Karpas-422 (cell line): ENCODE measurements around the gene MCRIP1. TPM values are rescaled to one million over a fixed set of nuclear protein-coding genes. Genes with fewer than 3 reads are reported as not detected.

Experiments
- DNase-seq: peaks from one replicate; pipeline ENCODE4 v3.0.0-alpha.2; 2015
- H2AFZ ChIP-seq: fragments of 200-600 bp; sonication (generic); 2 replicates; pipeline ENCODE4 v1.6.1; 2014; ENCODE audit warnings: antibody characterized with exemption, low read length, mixed read lengths
- H3K27ac ChIP-seq: fragments of 200-600 bp; sonication (generic); 2 replicates; pipeline ENCODE4 v1.5.1; 2014; ENCODE audit warnings: mild to moderate bottlenecking, low read length, moderate library complexity
- H3K27me3 ChIP-seq: fragments of 200-600 bp; sonication (generic); 2 replicates; pipeline ENCODE4 v1.6.1; 2014; ENCODE audit warnings: low read length, mixed read lengths
- H3K36me3 ChIP-seq: fragments of 200-600 bp; sonication (generic); 2 replicates; pipeline ENCODE4 v1.6.1; 2014; ENCODE audit warnings: low read length, mixed read lengths; ENCODE audit not compliant: insufficient read depth
- H3K4me1 ChIP-seq: fragments of 200-600 bp; sonication (generic); 2 replicates; pipeline ENCODE4 v1.6.1; 2014; ENCODE audit warnings: mild to moderate bottlenecking, low read length, mixed read lengths
- H3K4me2 ChIP-seq: fragments of 200-600 bp; sonication (generic); 2 replicates; pipeline ENCODE4 v1.6.1; 2014; ENCODE audit warnings: low read length, low read depth, mild to moderate bottlenecking; ENCODE audit not compliant: poor library complexity, severe bottlenecking
- H3K4me3 ChIP-seq: fragments of 200-600 bp; sonication (generic); 2 replicates; pipeline ENCODE4 v1.5.1; 2014; ENCODE audit warnings: mild to moderate bottlenecking, antibody characterized with exemption, low read length, mixed read lengths
- H3K79me2 ChIP-seq: fragments of 200-600 bp; sonication (generic); 2 replicates; pipeline ENCODE4 v1.6.1; 2014; ENCODE audit warnings: mild to moderate bottlenecking, low read length, mixed read lengths
- H3K9ac ChIP-seq: fragments of 200-600 bp; sonication (generic); 2 replicates; pipeline ENCODE4 v1.6.0; 2014; ENCODE audit warnings: low read length
- H3K9me2 ChIP-seq: fragments of 200-600 bp; sonication (generic), shearing (Covaris generic); replicated peaks from 2 replicates; pipeline ENCODE4 v1.6.0; 2014; ENCODE audit warnings: mild to moderate bottlenecking, low read length, moderate library complexity; ENCODE audit not compliant: insufficient read depth
- H3K9me3 ChIP-seq: fragments of 300-700, 200-600 bp; sonication (generic); 2 replicates; pipeline ENCODE4 v1.6.1; 2014; ENCODE audit warnings: low read length, mixed read lengths
- H4K20me1 ChIP-seq: fragments of 200-600 bp; sonication (generic); 2 replicates; pipeline ENCODE4 v1.6.1; 2014; ENCODE audit warnings: mild to moderate bottlenecking, antibody characterized with exemption, low read length, low read depth; ENCODE audit not compliant: insufficient read depth
- total RNA-seq: library from RNA; depleted of rRNA; stranded (reverse); fragments of >200 nt; shearing (Covaris generic); gene quantifications from 2 replicates; pipeline ENCODE4 v1.2.3, GENCODE V29; 2014; ENCODE audit warnings: low replicate concordance

The MCRIP1 gene
- total RNA-seq, 1 experiment from 2014 or later, result 55.9 TPM

GRCh38 chr17:81822996-81823819, 9.9 kb downstream of the MCRIP1 start:
- Histone ChIP-seq H3K36me3 (no peaks in the 10 kb centered on the region), H3K4me2 (no peak overlapping the region), H3K9me3 (no peaks in the 10 kb centered on the region), H3K79me2 (no peaks in the 10 kb centered on the region), H3K27ac (no peak overlapping the region), H3K9me2 (no peaks in the 10 kb centered on the region), H4K20me1 (no peaks in the 10 kb centered on the region), H2AFZ (no peak overlapping the region), H3K9ac (no peak overlapping the region), H3K4me1 (no peaks in the 10 kb centered on the region), H3K4me3 (no peak overlapping the region), H3K27me3 (no peaks in the 10 kb centered on the region)
- DNase-seq, result no peak

- H3K4me1 ChIP-seq, result no peaks in the 10 kb centered on the region
- H3K9ac ChIP-seq, result no peak overlapping the region
- H3K4me3 ChIP-seq, result no peak overlapping the region
- DNase-seq, result no peak
- no peak overlapping the region for H3K4me2 ChIP-seq
- no peak overlapping the region for H3K27ac ChIP-seq
- H3K36me3 ChIP-seq, result no peaks in the 10 kb centered on the region
- no peak overlapping the region for H2AFZ ChIP-seq
- H3K9me3 ChIP-seq, result no peaks in the 10 kb centered on the region
- H3K27me3 ChIP-seq, result no peaks in the 10 kb centered on the region
- H3K9me2 ChIP-seq, result no peaks in the 10 kb centered on the region
- H4K20me1 ChIP-seq, result no peaks in the 10 kb centered on the region
- no peaks in the 10 kb centered on the region for H3K79me2 ChIP-seq
These were observed 10.8 kb downstream of the MCRIP1 start for GRCh38 chr17:81822312-81822637.

GRCh38 chr17:81821603-81822311, 11.3 kb downstream of the MCRIP1 start:
- no peaks in the 10 kb centered on the region for H3K36me3 ChIP-seq
- no peaks in the 10 kb centered on the region for H4K20me1 ChIP-seq
- H3K4me3 ChIP-seq, result no peak overlapping the region
- H3K9ac ChIP-seq, result no peak overlapping the region
- no peak overlapping the region for H3K4me2 ChIP-seq
- no peaks in the 10 kb centered on the region for H3K9me2 ChIP-seq
- no peaks in the 10 kb centered on the region for H3K9me3 ChIP-seq
- no peak overlapping the region for H3K27ac ChIP-seq
- H3K4me1 ChIP-seq, result no peaks in the 10 kb centered on the region
- no peaks in the 10 kb centered on the region for H3K79me2 ChIP-seq
- no peaks in the 10 kb centered on the region for H3K27me3 ChIP-seq
- H2AFZ ChIP-seq, result no peak overlapping the region
- no peak for DNase-seq

- Histone ChIP-seq H3K79me2 (no peaks in the 10 kb centered on the region), H3K9ac (no peak overlapping the region), H3K4me2 (no peak overlapping the region)
These were observed 11.9 kb downstream of the MCRIP1 start for GRCh38 chr17:81821147-81821546.

GRCh38 chr17:81819708-81820107, 13.4 kb downstream of the MCRIP1 start:
- no peak overlapping the region for H3K9ac ChIP-seq
- no peak for DNase-seq
- H3K27ac ChIP-seq, result no peak overlapping the region
- H3K4me3 ChIP-seq, result no peak overlapping the region
- H3K4me2 ChIP-seq, result no peak overlapping the region
- H3K36me3 ChIP-seq, result no peaks in the 10 kb centered on the region
- H4K20me1 ChIP-seq, result no peaks in the 10 kb centered on the region
- no peak overlapping the region for H2AFZ ChIP-seq
- H3K27me3 ChIP-seq, result no peaks in the 10 kb centered on the region
- H3K9me3 ChIP-seq, result no peaks in the 10 kb centered on the region
- no peaks in the 10 kb centered on the region for H3K79me2 ChIP-seq
- no peaks in the 10 kb centered on the region for H3K9me2 ChIP-seq
- no peaks in the 10 kb centered on the region for H3K4me1 ChIP-seq

More at GRCh38 chr17:81821147-81821546, 11.9 kb downstream of the MCRIP1 start:
- no peak overlapping the region for H3K4me3 ChIP-seq
- no peak overlapping the region for H3K27ac ChIP-seq
- no peak for DNase-seq
- H2AFZ ChIP-seq, result no peak overlapping the region
- no peaks in the 10 kb centered on the region for H3K36me3 ChIP-seq
- no peaks in the 10 kb centered on the region for H3K4me1 ChIP-seq
- H3K27me3 ChIP-seq, result no peaks in the 10 kb centered on the region
- no peaks in the 10 kb centered on the region for H4K20me1 ChIP-seq
- no peaks in the 10 kb centered on the region for H3K9me3 ChIP-seq
- no peaks in the 10 kb centered on the region for H3K9me2 ChIP-seq

GRCh38 chr17:81817758-81818147, 15.3 kb downstream of the MCRIP1 start:
- no peak overlapping the region for H2AFZ ChIP-seq
- no peaks in the 10 kb centered on the region for H3K9me2 ChIP-seq
- DNase-seq, result no peak
- no peaks in the 10 kb centered on the region for H3K9me3 ChIP-seq
- H3K27ac ChIP-seq, result no peak overlapping the region
- no peaks in the 10 kb centered on the region for H3K36me3 ChIP-seq
- H3K9ac ChIP-seq, result no peak overlapping the region
- no peak overlapping the region for H3K4me3 ChIP-seq
- H4K20me1 ChIP-seq, result no peaks in the 10 kb centered on the region
- H3K79me2 ChIP-seq, result no peaks in the 10 kb centered on the region
- no peaks in the 10 kb centered on the region for H3K27me3 ChIP-seq
- no peak overlapping the region for H3K4me2 ChIP-seq
- H3K4me1 ChIP-seq, result no peaks in the 10 kb centered on the region

GRCh38 chr17:81815646-81815986, 17.5 kb downstream of the MCRIP1 start:
- no peak overlapping the region for H3K4me2 ChIP-seq
- DNase-seq, result no peak
- no peaks in the 10 kb centered on the region for H3K9me2 ChIP-seq
- H3K4me1 ChIP-seq, result no peaks in the 10 kb centered on the region
- no peaks in the 10 kb centered on the region for H3K9me3 ChIP-seq
- no peaks in the 10 kb centered on the region for H3K79me2 ChIP-seq
- no peak overlapping the region for H2AFZ ChIP-seq
- H3K27ac ChIP-seq, result no peak overlapping the region
- H3K27me3 ChIP-seq, result no peaks in the 10 kb centered on the region
- no peak overlapping the region for H3K9ac ChIP-seq
- H3K4me3 ChIP-seq, result no peak overlapping the region
- H3K36me3 ChIP-seq, result no peaks in the 10 kb centered on the region
- no peaks in the 10 kb centered on the region for H4K20me1 ChIP-seq

- no peak overlapping the region for H2AFZ ChIP-seq
- H3K9ac ChIP-seq, result no peak overlapping the region
- no peaks in the 10 kb centered on the region for H3K79me2 ChIP-seq
- H3K4me2 ChIP-seq, result no peak overlapping the region
- H3K27me3 ChIP-seq, result no peaks in the 10 kb centered on the region
- no peaks in the 10 kb centered on the region for H3K9me3 ChIP-seq
- no peaks in the 10 kb centered on the region for H3K36me3 ChIP-seq
- no peak for DNase-seq
- no peak overlapping the region for H3K4me3 ChIP-seq
- H3K27ac ChIP-seq, result no peak overlapping the region
- no peaks in the 10 kb centered on the region for H4K20me1 ChIP-seq
- H3K9me2 ChIP-seq, result no peaks in the 10 kb centered on the region
- H3K4me1 ChIP-seq, result no peaks in the 10 kb centered on the region
These were observed 18.1 kb downstream of the MCRIP1 start for GRCh38 chr17:81814748-81815645.
